ENCODE results near the gene RHEBL1.

RHEBL1 gene

DNA sequence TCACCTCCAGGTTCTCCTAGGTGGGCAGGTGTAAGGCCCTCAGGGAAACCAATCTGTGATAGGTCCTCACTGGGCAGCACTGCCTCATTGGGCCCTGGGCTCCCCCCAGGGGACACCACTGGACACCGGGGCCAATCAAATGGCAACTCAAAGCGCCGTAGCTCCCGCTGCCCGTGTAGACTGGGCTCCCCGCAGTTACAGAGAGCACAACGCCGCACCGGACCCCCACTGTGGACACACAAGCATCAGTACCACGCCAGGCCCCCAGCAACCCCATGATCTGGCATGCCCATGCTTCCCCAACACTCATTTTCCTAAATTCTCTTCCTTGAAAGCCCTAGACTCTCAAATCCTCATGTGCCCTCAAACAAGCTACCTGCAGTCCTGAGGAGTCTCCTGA lies 15.3 kb downstream of the RHEBL1 start:
- DNase-seq (ENCODE audit: low read depth) = no peak

DNA sequence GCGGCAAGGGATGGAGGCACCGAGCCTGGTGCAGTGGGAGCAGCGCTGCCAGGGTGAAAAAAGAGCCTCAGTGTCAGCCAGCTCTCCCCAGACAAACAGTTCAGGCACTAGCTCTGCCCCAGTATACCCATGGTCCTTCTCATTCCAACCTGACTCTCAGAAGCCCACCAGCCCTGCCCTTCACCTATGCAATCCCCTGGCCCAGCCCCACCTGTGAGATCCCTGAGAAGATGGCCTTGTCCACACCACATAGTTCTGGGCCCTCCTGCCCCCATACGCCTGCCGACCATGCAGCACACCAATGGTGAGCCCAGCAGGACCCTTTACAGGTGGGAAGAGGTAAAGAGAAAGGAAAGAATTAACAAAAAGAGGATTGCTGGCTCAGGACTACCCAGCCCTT lies 15.7 kb downstream of the RHEBL1 start:
- no peak for DNase-seq (ENCODE audit: low read depth)

DNA sequence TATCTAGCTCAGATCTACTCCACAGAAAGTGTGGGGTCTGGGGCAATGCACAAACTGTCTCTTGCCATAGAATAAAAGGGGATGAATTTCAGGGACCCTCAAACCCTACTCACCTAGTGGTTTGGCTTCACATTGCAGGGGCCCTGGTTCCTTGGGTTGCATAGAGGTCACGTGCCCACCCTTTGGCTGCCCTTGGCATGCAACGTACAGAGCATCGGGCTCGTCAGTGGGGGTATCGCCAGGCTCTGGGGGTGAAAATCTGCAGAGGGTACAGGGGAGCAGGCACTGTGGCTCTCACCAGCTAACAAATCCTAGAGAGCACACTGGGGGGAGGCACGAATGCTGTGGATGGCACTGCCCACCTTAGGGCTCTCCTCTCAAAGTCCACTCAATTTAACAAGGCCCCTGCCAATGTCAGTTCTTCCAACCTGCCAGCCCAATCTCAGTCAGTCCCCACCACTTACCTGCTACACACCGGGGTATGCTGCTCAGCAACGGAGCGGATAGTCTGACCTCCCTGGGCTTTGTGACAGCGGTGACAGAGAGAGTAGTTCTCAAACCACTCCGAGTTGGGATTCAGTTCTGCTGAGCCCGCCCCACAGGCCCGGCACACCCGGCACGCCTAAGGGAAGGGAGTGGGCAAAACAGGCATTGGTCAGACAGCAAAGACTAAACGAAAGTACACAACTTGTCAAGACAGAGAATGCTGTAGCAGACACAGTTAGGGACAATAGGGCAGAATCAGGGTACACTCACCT lies 17.1 kb downstream of the RHEBL1 start:
- no peak for DNase-seq (ENCODE audit: low read depth)

DNA sequence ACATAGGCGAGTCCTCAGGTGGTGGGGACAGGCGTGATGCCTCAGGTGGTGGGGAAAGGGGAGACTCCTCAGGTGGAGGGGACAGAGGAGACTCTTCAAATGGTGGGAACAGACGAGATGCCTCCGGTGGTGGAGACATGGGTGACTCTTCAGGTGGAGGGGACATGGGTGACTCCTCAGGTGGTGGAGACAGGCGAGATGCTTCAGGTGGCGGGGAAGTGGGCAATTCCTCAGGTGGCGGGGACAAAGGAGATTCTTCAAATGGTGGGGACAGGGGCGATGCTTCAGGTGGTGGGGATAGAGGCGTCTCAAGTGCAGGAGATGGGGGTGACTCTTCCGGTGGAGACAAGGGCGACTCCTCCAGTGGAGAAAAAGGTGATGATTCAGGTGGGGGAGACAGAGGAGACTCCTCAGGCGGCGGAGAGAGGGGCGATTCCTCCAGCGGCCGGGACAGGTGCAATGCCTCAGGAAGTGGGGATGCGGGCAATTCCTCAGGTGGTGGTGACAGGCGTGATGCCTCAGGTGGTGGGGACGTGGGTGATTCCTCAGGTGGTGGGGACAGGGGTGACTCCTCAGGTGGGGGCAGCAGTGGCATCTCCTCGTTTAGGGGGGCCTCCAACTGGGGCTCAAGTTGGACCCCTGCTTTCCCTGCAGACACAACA lies 17.9 kb downstream of the RHEBL1 start:
- DNase-seq (ENCODE audit: low read depth) = no peak

DNA sequence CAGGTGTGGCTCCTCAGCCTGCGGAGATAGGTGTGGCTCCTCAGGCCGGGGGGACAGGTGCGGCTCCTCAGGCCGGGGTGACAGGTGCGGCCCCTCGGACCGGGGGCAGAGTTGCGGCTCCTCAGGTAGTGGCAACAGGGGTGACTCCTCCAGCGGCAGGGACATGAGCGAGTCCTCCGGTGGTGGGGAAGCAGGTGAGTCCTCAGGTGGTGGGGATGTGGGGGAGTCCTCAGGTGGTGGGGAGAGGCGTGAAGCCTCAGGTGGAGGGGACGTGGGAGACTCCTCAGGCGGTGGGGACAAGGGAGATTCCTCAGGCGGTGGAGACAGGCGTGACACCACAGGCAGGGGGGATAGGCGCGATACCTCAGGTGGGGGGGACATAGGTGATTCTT lies 18.4 kb downstream of the RHEBL1 start:
- DNase-seq (ENCODE audit: low read depth) = no peak

DNA sequence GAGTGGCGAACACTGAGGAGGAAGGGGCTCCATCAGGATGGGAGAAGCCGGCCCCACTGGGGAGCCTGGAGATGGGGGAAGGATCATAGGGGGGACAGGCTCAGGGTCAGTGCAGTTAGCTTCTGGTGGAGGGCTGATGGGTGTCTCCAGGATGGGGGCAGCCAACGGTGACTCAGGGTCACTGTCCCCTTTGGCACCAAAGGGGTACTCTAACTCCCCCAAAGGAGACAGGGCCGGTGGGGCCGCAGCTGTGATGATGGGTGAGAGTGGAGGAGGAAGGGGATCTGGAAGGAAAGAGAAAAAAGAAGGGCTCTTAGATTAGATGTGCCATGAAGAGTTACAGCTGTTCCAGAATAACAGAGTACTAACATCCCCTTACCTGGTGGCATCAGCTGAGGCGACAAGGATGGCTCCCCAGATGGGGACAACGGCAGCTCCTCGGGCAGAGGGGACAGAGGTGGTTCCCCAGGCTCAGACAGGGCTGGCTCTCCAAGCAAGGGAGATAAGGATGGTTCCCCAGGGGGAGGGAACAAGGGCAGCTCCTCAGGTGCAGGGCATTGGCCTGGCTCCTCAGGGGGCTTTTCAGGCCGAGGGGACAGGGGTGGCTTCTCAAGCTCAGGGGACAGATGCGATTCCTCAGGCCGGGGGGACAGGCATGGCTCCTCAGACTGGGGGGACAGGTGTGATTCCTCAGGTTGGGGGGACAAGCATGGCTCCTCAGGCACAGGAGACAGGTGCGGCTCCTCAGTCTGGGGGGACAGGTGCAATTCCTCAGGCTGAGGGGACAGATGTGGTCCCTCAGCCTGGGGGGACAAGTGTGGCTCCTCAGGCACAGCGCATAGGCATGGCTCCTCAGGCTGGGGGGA lies 19.0 kb downstream of the RHEBL1 start:
- DNase-seq (ENCODE audit: low read depth) = no peak

DNA sequence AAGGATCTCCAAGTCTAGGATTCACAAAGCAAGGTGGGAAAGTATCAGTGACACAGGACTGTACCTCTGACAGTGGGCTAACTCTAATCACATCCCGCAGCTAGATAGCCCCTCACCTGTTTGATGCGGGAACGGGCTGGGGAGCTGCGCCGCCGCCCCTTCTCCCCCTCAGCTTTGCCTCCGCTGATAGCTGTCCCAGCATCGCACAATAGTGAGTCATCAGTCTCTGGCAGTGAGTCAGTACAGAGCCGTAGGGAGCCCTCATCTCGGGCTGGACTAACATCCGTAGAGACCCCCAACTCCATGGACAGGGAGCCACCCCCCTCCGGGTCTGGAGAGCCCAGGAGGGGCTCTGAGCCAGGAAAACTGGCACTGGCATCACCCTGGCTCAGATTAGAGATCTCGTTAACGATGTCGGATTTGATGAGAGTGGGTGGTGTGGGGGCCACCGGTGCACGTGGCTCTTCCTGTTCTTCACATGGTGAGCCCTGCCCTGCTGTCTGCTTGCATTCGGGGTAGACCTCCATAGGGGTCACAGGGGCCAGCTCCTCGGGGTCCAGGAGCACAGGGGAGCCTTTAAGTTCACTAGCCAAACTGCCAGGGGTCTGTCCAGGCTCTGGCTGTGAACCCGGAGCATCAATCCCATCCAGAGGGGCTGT lies 20.1 kb downstream of the RHEBL1 start:
- DNase-seq (ENCODE audit: low read depth) = no peak

DNA sequence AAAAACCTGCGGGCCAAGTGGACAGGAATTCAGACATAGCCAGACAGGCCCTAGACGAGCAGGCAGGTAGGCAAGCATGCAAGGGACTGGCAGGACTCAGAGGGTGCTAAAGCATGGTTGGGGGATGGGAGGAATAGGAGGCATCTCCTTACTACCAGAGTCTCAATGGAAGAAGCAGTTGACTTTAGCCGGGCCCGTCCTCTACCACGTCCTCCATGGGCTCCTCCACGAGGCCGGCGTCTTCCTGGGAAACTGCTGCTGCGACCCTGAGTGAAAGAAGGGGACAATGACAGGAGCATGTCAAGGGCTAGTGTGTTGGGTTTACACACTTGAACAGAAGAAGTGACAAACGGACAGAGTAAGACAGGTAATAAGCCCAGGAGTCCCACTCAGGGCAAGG lies 20.8 kb downstream of the RHEBL1 start:
- DNase-seq (ENCODE audit: low read depth) = no peak

DNA sequence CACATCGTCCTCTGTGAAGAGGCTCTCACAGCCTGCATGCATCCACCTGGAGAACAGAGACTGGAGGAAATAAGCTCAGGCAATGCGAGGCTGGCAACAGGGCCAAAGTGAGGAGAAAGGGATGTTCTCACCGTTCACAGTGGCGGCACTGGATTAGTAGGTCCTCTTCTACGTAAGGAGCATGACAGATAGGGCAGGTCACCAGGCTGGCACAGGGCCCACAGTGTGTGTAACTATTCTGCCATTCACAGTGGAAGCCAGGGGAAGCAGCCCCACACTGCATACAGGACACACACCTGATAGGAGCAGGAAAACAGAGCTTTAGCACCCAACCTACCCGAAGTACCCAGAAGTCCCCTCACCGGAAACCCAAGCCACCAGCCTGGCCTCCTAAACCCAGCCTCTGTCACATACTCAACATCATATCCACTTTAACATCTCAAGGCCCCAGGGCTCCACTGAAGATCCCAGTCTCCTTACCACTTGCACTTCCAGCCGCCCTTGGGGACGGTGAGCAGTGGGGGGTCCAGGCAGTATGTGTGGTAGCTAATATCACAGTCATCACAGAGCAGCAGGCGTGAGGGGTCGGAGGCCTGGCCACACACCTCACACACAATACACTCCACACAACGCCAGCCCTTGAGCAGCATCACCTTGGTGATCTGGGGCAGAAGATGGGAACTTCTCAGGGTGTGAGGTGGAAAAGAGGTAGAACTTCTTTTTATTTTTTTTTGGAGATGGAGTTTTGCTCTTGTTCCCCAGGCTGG lies 23.5 kb downstream of the RHEBL1 start:
- no peak for DNase-seq (ENCODE audit: low read depth)

DNA sequence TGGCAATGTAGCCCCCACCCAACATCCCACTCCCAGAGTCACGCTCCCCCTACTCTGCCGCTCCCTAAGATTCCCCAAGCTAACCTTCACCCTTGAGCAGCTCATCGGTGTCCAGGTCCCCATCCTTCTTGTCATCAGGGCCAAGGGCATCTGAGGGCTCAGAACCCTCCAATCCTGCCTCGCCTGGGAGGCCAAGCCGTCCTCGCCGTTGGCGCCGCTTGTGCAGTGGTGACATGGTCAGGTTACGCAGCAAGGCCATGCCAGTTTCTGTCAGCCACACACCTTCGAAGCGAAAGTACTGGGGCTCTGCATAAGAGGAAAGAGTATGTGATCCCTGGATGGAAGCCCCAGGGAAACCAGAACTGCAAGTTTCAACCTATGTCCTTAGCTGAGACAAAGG lies 25.1 kb downstream of the RHEBL1 start:
- no peak for DNase-seq (ENCODE audit: low read depth)

DNA sequence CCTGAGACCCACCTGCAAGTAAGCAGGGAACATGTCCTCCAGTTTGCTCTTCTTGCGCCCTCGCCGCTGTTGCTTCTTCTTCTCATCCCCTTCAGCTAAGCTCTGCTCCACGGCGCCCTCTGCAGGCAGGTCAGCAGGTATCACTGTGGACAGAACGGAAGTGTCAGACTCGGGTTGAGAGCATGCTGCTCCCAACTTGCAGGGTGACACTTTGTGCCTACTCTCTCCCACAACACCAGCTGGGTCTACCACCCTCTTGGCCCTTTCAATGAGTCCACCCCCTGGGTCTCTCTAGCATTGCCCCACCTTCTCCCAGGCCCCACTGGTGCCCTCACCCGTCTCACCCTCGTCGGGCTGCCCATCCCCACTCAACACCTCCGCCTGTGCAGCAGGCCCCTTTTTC lies 25.9 kb downstream of the RHEBL1 start:
- peak; percentile 69 for DNase-seq (ENCODE audit: low read depth)

DNA sequence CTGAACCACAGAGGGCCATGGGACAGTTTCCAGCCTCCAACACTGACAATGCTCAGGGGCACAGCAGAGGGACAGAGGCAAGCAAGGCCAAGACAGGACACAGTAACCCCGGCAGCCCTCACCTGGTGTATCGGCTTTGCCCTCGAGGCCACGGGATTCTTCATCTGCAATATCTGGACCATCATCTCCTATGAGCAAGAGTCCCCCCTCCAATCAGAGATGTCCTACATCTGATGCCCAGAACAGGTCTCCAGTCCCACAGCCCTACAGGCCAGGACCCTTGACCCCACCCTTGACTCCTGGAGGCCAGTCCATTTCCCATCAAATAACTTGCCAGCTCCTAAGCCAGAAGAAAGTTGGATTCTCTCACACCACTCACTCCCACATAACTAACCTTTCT lies 26.5 kb downstream of the RHEBL1 start:
- DNase-seq (ENCODE audit: low read depth) = no peak

DNA sequence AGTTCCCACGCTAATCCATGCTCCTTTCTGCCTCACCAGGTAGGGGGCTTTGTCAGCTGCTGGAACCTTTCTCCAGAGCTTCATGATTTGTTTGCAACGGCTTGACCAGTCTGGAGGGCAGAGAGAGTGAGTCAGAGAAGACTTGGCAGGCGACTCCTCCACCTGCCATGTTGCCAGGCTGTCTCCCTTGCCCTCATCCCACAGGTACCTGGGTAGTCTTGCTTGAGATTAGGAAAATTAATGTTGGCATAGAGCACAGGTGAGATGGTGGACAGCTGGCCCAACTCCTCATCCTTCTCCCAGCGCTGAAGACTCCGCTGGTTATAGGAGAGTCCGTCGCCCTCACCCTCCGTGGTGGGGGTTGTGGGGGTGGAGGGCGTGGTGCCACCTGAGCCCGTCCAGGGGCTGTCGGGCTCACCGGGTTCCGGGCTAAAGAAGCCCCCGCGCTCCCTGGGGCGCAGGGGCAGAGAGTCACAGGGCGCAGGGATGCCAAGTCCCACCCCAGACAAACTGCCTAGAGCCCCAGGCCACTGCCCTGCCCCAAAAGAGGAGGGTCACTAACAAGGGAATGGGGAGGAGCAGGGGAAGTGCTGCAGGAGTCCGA lies 27.8 kb downstream of the RHEBL1 start:
- DNase-seq (ENCODE audit: low read depth) = no peak

DNA sequence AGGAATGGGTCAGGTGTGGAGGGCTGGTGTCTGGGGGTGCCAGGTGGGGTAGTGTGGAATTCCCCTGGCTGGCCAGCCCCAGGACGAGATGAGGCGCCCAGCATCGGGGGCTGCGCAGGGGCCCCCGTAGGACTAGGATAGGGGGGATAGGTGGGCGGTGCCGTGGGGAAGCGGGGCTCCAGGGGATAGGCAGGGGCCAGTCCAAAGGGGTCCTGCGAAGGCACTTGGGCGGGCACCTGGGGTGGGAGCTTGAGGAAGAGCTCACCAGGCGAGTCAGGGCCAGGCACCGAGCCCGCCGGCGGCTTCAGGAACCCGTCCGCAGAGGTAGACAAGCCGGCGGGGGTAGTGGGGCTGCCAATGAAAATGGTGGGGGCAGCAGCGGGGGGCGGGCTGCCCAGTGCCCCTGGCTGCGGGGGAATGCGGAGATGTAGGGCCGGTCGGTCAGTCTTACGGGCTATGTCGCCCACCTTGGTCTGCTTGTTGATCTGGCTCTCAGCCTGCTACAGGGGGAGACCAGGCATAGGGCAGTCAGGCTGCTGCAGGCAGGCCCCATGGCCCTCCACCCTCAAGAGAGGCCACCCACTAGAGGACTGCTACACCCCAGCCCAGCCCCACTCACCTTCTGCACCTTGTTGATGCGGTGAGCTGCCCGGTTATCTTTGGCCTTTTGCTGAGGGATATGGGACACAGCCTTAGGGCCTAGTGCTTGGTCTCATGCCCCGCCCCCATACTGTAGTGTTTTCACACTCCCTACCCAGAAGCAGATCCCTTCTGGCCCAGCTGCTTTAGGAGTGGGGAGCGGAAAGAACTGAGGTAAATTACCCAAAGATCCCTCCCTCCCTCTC lies 28.5 kb downstream of the RHEBL1 start:
- DNase-seq (ENCODE audit: low read depth) = no peak

DNA sequence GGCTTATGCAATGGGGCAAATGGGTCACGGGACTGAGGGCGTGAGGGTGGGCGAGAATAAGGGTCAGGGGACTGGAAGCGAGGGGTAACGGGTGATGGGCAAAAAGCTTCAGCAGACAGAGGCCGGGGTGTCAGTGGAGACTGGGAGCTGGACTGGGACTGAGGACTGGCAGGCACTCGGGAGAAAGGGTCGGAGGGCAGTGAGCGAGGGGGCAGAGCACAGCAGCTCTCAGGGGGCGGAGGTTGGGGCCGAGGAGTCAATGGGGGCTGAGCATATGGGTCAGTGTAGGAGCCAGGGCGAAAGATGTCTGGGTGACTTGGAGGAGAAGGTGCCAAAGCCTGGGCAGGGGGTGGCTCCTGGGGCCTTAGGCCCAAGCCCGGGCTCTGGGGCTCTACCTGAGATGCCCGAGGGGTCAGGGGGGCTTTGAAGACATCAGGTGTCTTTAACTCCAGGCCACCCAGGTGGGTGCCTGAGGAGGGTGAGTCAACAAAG lies 29.4 kb downstream of the RHEBL1 start:
- DNase-seq (ENCODE audit: low read depth) = no peak

DNA sequence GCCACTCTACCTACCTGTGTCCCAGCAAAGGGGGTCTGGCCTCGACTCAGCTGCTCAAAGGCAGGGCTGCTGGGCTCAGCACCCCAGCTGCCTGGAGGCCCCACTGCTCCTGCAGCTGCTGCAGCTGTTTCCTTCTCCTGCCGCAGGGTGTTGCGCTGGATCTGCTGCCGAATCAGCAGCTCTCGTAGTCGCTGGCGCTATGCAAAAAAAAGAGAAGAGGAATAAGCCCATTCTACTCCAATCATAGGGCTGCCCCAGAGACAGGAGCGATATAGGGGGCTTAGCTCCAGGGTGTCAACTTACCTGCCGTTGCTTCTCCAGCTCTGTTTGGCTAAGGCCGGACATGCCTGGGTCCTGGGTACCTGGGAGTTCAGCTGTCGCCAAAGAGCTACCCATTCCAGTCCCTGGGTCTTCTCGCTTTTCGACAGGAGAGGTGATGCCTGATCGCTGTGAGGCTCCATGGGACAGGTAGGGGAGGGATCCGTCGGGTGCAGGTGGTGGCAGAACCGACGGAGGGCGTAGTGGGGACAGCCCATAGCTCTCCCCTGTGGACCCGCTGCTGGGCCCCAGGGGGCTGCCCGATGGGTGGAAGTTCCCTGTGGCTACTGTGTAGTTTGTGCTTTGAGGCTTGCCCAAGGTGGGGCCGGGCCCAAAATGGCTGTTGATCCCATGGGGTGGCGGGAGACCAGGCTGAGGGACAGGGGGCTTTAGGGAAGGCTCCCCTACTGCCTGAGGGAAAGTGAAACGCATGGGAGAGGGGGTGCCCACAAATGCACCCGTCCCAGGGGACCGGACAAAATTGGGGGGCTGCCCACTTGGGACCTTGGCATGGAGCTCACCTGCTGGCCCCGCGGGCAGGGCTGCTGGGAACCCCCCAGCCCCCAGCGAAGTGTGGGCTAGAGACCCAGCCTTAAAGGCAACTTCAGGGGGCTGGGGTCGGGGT lies 30.1 kb downstream of the RHEBL1 start:
- no peak for DNase-seq (ENCODE audit: low read depth)

DNA sequence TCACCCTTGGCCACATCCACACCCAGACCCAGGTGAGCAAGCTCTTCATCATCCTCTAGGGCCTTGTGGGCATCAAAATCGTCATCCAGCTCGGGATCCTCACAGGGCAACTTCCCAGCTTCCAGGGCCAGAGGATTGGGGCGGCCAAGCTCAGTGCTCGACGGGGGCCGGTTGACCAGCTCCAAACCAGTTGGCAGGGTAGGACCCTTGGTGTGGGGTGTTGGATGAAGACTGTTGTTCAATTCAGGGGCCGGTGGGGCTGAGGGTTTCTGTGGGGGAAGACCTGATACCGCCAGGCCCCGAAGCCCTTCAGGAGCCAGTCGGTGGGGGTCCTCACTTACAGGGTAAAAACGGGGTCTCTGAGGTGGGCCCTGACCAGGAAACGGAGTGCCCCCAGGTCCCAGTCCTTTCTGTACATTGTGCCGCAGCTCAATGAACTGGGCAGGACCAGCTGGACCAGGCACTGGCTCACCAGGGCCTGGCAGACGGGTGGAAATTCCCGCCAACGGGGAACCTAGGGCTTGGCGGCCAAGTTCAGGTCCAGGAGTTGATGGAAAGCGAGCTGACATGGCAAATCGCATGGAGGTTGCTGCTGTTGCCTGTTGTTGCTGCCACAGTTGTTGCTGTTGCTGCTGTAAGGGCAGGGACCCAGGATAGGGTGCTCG lies 31.4 kb downstream of the RHEBL1 start:
- DNase-seq (ENCODE audit: low read depth) = no peak

DNA sequence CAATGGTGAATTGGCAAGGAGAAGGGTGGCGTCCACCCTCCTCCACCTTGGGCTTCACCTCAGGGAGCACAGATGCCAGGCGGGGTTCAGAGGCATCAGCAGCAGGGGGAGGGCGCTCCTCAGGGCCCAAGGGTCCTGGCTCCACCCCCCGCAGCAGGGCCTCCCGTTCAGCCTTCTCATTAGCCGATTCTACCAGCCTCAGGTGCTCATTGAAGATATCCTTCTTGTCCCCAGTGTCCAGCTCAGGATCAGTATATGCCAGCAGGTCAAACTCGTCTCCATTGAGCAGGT lies 31.9 kb downstream of the RHEBL1 start:
- no peak for DNase-seq (ENCODE audit: low read depth)

Data from stimulated activated CD8-positive, alpha-beta memory T cell treated with anti-CD3 and anti-CD28 coated beads, Interleukin-12 subunit alpha, Interleukin-12 subunit beta, amount 100 ng/mL, for 1 hour (primary cell).